G401.6 (cell line): ENCODE data around the gene C17orf67.

Source experiments
- FAIRE-seq: peaks from 2 replicates; lab custom pipeline; 2012; peaks lifted over from hg19 to GRCh38; lab: Jason Lieb, UNC

The C17orf67 gene, protein sequence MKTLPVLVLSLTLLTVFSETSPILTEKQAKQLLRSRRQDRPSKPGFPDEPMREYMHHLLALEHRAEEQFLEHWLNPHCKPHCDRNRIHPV

GRCh38 chr17:56833809-56834379 is at the start of gene C17orf67, which contains the start of gene DGKE:
TSS of gene C17orf67 (minus strand) at chr17:56833920. CDS start at chr17:56815810, 18,110 bp downstream.
TSS of gene DGKE (plus strand) at chr17:56834151. CDS start at chr17:56834796, 645 bp downstream.
- no peak for FAIRE-seq

- FAIRE-seq = no peak
Measured at GRCh38 chr17:56881685-56882295, 48.1 kb upstream of the C17orf67 start.

- FAIRE-seq = no peak
Measured at GRCh38 chr17:56880571-56880970, 46.9 kb upstream of the C17orf67 start.

DNA sequence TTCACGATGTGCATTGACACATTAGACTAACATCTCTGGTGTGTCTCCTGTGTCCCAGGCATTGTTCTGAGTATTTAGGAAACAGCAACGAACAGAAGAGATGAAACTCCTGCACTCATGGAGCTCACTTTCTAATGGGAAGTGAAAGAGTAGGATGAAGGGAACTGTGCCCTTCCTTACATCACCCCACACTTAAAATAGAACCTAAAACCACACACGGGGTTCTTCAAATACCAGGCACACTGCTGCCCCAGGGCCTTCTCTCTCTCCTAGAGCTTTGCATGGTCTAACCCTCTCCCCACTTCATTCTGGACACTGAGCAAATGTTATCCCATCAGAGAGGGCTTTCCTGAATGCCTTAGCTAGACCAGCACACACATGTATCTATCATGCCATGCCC is 46.4 kb upstream of the C17orf67 start:
- FAIRE-seq = no peak

- FAIRE-seq = no peak
Measured at GRCh38 chr17:56879280-56879679, 45.6 kb upstream of the C17orf67 start.

GRCh38 chr17:56876766-56877179 is 43.1 kb upstream of the C17orf67 start:
- FAIRE-seq = no peak

DNA sequence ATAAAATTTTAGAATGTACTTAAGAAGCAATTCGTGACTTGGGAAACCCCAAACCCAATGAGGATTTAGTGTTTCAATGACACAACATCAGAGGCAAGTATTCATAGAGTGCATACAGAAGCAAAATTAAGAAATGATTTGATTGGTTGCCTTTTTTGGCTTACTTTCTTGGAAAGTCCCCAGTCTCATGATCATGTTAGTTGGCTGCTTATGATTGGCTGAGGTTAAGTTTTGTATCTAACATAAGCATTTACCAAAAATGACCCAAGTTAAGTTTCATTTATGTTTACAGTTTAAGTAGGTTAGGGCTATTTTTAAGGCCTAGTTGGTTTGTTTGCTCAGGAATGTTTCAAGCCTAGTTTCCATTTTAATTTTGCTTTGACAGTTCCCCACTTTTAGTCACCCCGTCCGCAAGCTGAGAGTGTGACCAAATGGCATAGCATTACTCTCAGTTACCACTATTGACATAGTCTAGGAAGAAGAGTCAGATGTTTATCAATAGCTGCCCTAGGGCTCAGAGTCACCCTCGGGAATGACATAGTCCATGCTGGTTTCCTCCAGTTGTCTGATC is 36.4 kb upstream of the C17orf67 start:
- no peak for FAIRE-seq

- FAIRE-seq = no peak
Measured at GRCh38 chr17:56868716-56869115, 35.0 kb upstream of the C17orf67 start.

DNA sequence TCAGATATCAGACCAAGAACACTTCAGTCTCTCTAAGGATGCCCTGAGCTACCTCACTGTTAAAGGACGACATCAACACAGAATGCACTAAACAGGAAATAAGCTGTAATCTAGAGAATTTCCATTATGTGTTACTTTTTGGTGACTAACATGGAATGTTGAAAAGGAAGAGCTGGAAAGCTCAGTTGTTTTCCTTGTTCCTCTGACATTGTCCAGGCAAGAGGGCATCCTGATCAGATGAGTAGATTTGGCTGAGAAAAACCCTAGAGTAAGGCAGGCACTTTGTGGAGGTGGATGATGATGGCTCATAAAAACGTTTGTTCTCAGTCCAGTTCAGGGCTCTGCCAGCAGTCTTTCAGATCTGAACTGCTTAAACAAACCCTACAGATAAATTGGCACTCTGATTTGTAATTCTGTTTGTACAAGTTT is 34.2 kb upstream of the C17orf67 start:
- FAIRE-seq = no peak

DNA sequence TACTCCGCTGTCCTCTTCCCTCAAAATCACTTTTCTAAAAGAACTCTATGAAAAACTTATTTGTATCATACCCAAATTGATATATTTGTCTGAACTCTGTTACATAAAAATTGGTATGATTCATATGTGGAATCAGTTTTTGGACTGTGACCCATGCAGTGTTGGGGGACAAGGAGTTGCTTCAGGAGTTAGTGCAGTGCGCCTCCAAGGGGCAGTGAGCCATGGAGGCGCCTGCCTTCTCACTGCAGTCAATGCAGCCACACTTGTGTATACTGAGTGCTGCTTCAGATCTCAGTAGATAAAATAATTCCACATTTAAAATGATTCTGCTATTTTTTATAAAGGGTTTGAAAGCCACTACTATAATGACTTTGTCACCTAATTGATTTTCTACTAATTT is 32.8 kb upstream of the C17orf67 start:
- FAIRE-seq = no peak

DNA sequence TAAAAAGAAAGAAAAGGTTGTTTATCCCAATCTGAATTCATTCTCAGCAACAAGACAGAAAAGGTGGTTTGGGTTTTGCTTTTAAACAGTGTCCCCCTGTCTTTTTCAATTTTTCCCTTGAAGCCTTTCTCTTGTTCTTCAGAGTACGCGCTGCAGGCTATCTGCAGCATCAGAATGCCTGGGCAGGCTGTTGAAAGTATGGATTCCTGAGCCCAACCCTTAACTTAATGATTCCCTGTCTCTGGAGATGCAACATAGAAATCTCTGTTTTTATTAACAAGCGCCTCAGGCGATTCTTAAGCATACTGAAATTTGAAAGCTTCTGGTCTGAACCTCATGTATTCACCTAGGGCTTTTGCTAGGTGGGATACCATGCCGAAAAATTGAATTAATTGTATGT is 32.4 kb upstream of the C17orf67 start:
- FAIRE-seq = no peak

GRCh38 chr17:56863974-56864373 is 30.3 kb upstream of the C17orf67 start:
- no peak for FAIRE-seq

GRCh38 chr17:56861899-56862298 is 28.2 kb upstream of the C17orf67 start:
- no peak for FAIRE-seq

DNA sequence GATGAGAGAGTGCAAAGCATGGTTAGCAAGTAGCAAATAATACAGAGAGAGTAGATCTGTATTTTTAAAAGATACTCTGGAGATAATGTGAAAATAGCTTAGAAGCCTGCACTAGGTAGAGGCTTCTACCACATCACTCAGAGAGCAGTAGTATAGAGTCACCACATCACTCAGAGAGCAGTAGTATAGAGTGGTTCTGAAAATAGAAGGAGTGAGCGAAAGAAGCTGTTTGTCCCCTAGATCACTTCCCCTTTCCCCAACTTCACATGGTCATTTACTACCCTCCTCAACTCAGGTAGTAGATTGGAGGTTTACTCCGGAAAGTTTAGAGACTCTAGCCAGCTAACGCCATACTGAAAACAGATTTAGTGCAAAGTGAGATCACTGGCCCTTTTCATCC is 17.3 kb upstream of the C17orf67 start:
- no peak for FAIRE-seq

DNA sequence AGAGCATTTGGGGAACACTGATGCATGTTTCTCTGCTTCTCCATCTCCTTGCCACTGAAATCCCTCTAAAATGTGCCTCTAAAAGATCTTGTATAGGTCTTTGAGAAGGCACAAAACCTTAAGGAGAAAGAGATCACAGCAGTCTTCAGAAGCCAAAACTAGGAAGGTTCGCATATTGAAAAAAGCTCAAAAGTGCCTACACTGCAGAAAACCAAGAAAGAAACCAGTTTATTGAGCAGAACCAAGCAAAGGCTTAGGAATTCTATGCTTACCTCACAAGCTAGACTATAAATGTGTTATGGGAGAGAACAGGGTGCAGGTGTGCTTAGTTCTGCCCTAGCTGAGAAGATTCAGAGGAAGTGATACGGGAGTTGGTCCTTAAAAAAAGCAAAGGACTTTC is 16.9 kb upstream of the C17orf67 start:
- no peak for FAIRE-seq

DNA sequence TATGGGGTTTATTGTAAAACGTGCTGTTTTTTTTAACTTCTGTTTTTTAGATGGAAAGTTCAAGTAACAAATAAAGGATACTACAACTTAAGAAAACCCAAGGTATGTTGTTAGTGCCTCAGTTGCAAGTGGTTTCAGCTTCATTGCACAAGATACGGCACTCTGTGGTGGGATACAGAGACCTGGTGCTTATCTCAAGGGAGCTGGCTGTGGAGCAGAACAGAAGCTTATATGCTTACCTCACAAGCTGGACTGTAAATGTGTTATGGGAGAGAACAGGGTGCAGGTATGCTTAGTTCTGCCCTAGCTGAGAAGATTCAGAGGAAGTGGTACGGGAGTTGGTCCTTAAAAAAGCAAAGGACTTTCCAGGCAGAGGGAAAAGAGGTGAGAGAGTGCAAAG is 15.4 kb upstream of the C17orf67 start:
- no peak for FAIRE-seq

- FAIRE-seq = no peak
Measured at GRCh38 chr17:56847106-56847505, 13.4 kb upstream of the C17orf67 start.

GRCh38 chr17:56845934-56846333 is 12.2 kb upstream of the C17orf67 start:
- FAIRE-seq = no peak

GRCh38 chr17:56842577-56842976 is 8.9 kb upstream of the C17orf67 start:
- no peak for FAIRE-seq

GRCh38 chr17:56838687-56839086 is 5.0 kb upstream of the C17orf67 start:
- FAIRE-seq = no peak

DNA sequence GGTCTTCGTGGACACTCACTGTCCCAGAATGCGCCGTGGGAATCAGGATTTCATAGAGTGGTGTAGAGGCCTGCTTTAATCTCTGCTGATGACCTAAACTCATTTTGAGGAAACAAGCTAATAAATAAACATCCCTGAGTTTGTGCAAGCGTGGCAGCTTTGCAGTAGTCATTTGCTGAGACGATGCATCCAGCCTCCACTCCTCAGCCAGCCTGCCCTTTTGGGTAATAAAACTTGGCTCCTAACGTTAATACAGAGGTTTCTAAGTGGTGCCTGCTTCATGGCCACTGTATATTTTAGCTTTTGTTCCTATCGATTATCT is 1.5 kb upstream of the C17orf67 start:
- no peak for FAIRE-seq

GRCh38 chr17:56834380-56835263 is 902 bp upstream of the C17orf67 start:
- FAIRE-seq = no peak
